H7 (cell line): ENCODE results near the gene SRGAP2C. TPM values are rescaled to one million over a fixed set of nuclear protein-coding genes. Genes with fewer than 3 reads are reported as not detected.
"Not testable (repeated sequence)": the region's sequence is repeated elsewhere in the genome, so short reads cannot be mapped to it uniquely, and the experiment has no call there.

ENCODE experiments used
- DNase-seq: peaks from one replicate; pipeline ENCODE4 v3.0.0; 2012
- H3K27me3 ChIP-seq: 2 replicates; pipeline ENCODE4 v1.6.0; 2011; ENCODE audit warnings: mild to moderate bottlenecking, low read length; ENCODE audit not compliant: control insufficient read depth, insufficient read depth
- H3K36me3 ChIP-seq: replicated peaks from 2 replicates; pipeline ENCODE4 v1.5.1; 2011; ENCODE audit warnings: low read length; ENCODE audit not compliant: control insufficient read depth, insufficient read depth
- H3K4me3 ChIP-seq: 2 replicates; pipeline ENCODE4 v1.5.1; 2011; ENCODE audit warnings: low read depth, mild to moderate bottlenecking, control low read depth, low read length, moderate library complexity; ENCODE audit not compliant: insufficient read depth
- total RNA-seq: library from RNA; depleted of rRNA; stranded (reverse); fragments of >200 nt; shearing (Covaris generic); gene quantifications from 2 replicates; pipeline ENCODE4 v1.2.3, GENCODE V29; 2014

Gene SRGAP2C
- total RNA-seq, 1 experiment from 2014 or later: 36.7 TPM

DNA sequence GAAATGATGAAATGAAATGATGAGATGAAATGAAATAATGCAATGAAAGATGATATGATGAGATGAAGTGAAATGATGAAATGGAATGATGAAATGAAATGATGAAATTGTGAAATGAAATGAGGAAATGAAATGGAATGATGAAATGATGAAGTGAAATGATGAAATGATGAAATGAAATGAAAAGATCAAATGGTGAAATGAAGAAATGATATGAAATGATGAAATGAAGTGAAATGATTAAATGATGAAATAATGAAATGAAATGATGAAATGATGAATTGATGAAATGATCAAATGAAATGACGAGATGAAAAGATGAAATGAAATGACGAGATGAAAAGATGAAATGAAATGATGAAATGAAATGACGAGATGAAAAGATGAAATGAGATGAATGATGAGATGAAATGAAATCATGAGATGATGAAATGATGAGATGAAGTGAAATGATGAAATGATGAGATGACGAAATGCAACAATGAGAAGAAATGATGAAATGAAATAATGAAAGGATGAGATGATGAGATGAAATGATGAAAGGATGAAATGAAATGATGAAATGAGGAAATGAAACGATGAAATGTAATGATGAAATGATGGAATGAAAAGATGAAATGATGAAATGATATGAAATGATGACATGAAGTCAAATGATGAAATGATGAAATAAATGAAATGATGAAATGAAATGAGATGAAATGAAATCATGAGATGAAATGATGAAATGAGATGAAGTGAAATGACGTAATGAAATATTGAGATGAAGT lies 216.0 kb downstream of the SRGAP2C start:
- DNase-seq, H3K36me3 ChIP-seq, H3K4me3 ChIP-seq: not testable (repeated sequence)
- peaks cover 12% of the 10 kb centered on the region for H3K27me3 ChIP-seq

- peak overlapping the region; percentile 38 for H3K4me3 ChIP-seq
- not testable (repeated sequence) for H3K27me3 ChIP-seq, DNase-seq, H3K36me3 ChIP-seq
Measured at GRCh38 chr1:121401375-121401955, 216.7 kb downstream of the SRGAP2C start.

DNA sequence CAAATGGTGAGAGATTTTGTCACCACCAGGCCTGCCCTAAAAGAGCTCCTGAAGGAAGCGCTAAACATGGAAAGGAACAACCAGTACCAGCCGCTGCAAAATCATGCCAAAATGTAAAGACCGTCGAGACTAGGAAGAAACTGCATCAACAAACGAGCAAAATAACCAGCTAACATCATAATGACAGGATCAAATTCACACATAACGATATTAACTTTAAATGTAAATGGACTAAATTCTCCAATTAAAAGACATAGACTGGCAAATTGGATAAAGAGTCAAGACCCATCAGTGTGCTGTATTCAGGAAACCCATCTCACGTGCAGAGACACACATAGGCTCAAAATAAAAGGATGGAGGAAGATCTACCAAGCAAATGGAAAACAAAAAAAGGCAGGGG lies 218.5 kb downstream of the SRGAP2C start:
- not testable (repeated sequence) for H3K27me3 ChIP-seq, H3K36me3 ChIP-seq, H3K4me3 ChIP-seq, DNase-seq

DNA sequence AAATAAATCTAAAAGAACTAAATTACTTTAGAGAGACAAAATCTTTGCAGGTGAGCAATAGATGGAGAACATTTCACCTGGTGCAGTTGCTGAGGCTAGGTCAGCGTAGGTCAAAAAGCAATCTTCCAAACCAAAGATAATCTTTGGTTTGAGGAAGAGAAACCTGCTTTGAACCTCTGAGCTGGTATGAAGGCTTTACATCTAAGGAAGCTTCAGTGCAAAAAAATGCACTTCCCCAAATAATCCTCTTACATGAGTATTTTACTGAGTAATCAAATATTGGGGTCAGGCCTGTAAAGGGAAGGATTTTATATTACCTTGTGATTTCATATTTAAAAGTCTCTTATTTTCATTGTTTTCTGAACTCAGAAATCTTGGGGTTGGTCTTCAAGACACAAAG lies 223.6 kb downstream of the SRGAP2C start:
- no peaks in the 10 kb centered on the region for H3K36me3 ChIP-seq
- no peak for DNase-seq
- H3K27me3 ChIP-seq: no peaks in the 10 kb centered on the region
- H3K4me3 ChIP-seq: no peak overlapping the region

DNA sequence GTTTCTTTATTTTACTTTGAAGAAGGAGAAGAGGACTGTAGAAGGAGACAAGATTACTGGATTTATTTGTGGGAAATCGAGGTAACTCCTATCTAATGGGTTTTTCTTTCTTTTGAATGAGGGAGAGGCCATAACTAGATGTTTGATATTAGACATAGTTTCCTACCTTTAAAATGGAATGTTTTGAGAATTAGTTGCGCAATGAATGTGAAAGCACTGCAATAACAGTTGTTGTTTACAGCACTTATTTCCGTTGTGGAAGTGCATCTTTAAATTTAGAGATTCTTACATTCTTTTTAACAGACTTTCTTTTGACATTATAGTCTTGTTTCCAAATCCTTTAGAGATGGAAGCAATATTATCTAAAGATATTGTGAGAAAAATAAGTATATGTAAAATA lies 229.0 kb downstream of the SRGAP2C start:
- Histone ChIP-seq H3K36me3 (no peaks in the 10 kb centered on the region), H3K4me3 (no peak overlapping the region), H3K27me3 (no peaks in the 10 kb centered on the region)
- no peak for DNase-seq

DNA sequence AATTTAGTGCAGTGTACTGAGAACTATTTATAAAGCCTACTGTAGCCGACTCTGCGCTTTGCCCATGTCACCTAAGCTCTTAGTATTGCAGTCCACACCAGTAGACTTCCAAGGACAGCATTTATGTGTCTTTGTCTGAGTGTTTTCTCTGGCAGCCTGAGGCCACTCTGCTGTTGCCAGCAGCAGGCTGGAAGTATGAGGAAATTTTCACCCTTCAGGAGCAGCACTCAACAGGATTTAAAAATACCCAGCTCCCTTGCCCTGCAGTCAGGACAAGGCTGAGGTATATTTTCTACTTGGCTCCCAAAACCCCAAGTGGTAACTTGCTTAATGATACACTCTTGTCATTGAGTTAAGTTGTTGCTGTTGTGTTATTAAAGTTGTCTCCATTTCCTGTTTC lies 230.1 kb downstream of the SRGAP2C start:
- Histone ChIP-seq H3K27me3 (no peaks in the 10 kb centered on the region), H3K4me3 (no peak overlapping the region), H3K36me3 (no peaks in the 10 kb centered on the region)
- DNase-seq: no peak

- H3K4me3 ChIP-seq: no peak overlapping the region
- no peak for DNase-seq
- H3K27me3 ChIP-seq: no peaks in the 10 kb centered on the region
- H3K36me3 ChIP-seq: no peaks in the 10 kb centered on the region
Measured at GRCh38 chr1:121417325-121417923, 232.6 kb downstream of the SRGAP2C start.

GRCh38 chr1:121418369-121419049 lies 233.7 kb downstream of the SRGAP2C start:
- no peak for DNase-seq
- no peaks in the 10 kb centered on the region for H3K27me3 ChIP-seq
- H3K4me3 ChIP-seq: peak overlapping the region; percentile 11
- no peaks in the 10 kb centered on the region for H3K36me3 ChIP-seq

- H3K4me3 ChIP-seq, DNase-seq, H3K36me3 ChIP-seq, H3K27me3 ChIP-seq: not testable (repeated sequence)
Measured at GRCh38 chr1:121419050-121419615, 234.4 kb downstream of the SRGAP2C start.

GRCh38 chr1:121421490-121421889 lies 236.7 kb downstream of the SRGAP2C start:
- not testable (repeated sequence) for H3K36me3 ChIP-seq, H3K4me3 ChIP-seq, H3K27me3 ChIP-seq, DNase-seq

DNA sequence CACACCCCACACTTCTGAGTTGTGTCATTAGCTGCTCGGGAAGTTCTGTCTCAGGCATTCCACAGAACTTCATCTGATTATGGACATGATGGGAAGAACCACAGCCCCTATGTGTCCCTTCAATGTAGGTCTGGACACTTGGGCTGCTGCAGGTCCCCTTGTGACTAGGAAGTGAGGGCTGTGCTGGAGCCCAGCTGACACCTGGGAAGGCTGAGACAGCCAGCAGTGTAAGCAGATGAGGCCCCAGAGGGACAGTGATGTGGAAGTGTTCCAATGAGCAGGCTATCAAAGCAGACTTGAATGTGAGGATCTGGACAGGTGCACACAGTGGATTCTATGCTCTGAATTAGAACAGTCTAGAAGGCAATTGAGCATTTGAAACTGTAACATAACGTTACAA lies 239.2 kb downstream of the SRGAP2C start:
- H3K36me3 ChIP-seq, H3K4me3 ChIP-seq, H3K27me3 ChIP-seq, DNase-seq: not testable (repeated sequence)

GRCh38 chr1:121433517-121433916 lies 248.7 kb downstream of the SRGAP2C start:
- H3K4me3 ChIP-seq, H3K27me3 ChIP-seq, H3K36me3 ChIP-seq, DNase-seq: not testable (repeated sequence)

DNA sequence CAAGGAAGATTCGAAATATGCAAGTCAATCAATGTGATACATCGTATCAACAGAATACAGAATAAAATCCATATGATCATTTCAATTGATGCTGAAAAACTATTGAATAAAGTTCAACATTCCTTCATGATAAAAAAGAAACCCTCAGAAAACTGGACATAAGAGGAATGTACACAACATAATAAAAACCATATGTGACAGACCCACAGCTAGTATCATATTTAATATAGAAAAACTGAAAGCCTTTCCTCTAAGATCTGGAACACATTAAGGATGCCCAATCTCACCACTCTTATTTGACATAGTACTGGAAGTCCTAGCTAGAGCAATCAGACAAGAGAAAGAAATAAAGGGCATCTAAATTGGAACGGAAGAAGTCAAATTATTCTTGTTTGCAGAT lies 254.1 kb downstream of the SRGAP2C start:
- not testable (repeated sequence) for H3K36me3 ChIP-seq, H3K4me3 ChIP-seq, DNase-seq

DNA sequence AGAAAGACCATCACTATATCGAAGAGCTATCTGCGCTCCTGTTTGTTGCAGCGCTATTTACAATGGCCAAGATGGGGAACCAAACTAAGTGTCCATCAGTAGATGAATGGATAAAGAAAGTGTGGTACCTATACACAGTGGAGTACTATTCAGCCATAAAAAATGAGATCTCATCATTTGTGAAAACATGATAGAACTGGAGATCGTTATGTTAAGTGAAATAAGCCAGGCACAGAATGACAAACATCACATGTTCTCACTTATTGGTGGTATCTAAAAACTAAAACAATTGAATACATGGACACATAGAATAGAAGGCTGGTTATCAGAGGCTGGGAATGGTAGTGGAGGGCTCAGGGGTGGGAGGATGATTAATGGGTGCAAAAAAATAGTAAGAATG lies 256.2 kb downstream of the SRGAP2C start:
- no peaks in the 10 kb centered on the region for H3K36me3 ChIP-seq
- no peak for DNase-seq
- no peaks in the 10 kb centered on the region for H3K27me3 ChIP-seq
- no peak overlapping the region for H3K4me3 ChIP-seq

More for the DNA sequence above, 254.1 kb downstream of the SRGAP2C start:
- not testable (repeated sequence) for H3K27me3 ChIP-seq
